HAP-1 (cell line): ENCODE data around the gene TBC1D10A.

Experiments
- DNase-seq, 2 experiments: peaks; one replicate each; pipeline ENCODE4 v3.0.0-alpha.2; 2016 to 2020; ENCODE audit warnings: low spot score in 2 of 2
- H3K27me3 ChIP-seq: fragments of 250-450 bp; sonication (Bioruptor Pico); 2 replicates; pipeline ENCODE4 v1.5.1; 2020; ENCODE audit warnings: low read depth, mild to moderate bottlenecking, moderate library complexity
- H3K36me3 ChIP-seq: fragments of 250-450 bp; sonication (Bioruptor Pico); replicated peaks from 2 replicates; pipeline ENCODE4 v1.5.1; 2020; ENCODE audit warnings: mild to moderate bottlenecking
- H3K4me1 ChIP-seq: fragments of 250-450 bp; sonication (Bioruptor Pico); 2 replicates; pipeline ENCODE4 v1.5.1; 2020; ENCODE audit warnings: mild to moderate bottlenecking
- H3K4me3 ChIP-seq: fragments of 250-450 bp; sonication (Bioruptor Pico); 2 replicates; pipeline ENCODE4 v1.5.1; 2020; ENCODE audit warnings: mild to moderate bottlenecking, moderate library complexity
- H3K9me3 ChIP-seq: fragments of 250-450 bp; sonication (Bioruptor Pico); 2 replicates; pipeline ENCODE4 v1.5.1; 2020; ENCODE audit warnings: mild to moderate bottlenecking, moderate library complexity
- in situ Hi-C: fragments of 300-500 bp; cut with MboI; formaldehyde crosslinking; loops from 3 replicates; pipeline ENCODE4 v1.14.3; 2020; ENCODE audit warnings: low sequenced_read_pairs, inconsistent platforms, mixed read lengths

Gene TBC1D10A

GRCh38 chr22:30321461-30321860 is 5.3 kb downstream of the TBC1D10A start:
- no peaks in the 10 kb centered on the region for H3K9me3 ChIP-seq
- no peak overlapping the region for H3K4me3 ChIP-seq
- in situ Hi-C loops: no loop called here
- H3K36me3 ChIP-seq: no peaks in the 10 kb centered on the region; the same call in 1 of the 2 replicates
- H3K4me1 ChIP-seq: peaks cover 19% of the 10 kb centered on the region
- no peak for DNase-seq
- H3K27me3 ChIP-seq: no peaks in the 10 kb centered on the region

GRCh38 chr22:30320021-30320556 is 6.7 kb downstream of the TBC1D10A start:
- Histone ChIP-seq H3K9me3 (no peaks in the 10 kb centered on the region), H3K4me1 (peaks cover 12% of the 10 kb centered on the region), H3K4me3 (no peak overlapping the region), H3K27me3 (no peaks in the 10 kb centered on the region), H3K36me3 (no peaks in the 10 kb centered on the region; the same call in 1 of the 2 replicates)
- in situ Hi-C loops: no loop called here
- no peak for DNase-seq

- in situ Hi-C loops: no loop called here
- H3K9me3 ChIP-seq: no peaks in the 10 kb centered on the region
- no peak for DNase-seq
- no peak overlapping the region for H3K4me3 ChIP-seq
- H3K27me3 ChIP-seq: no peaks in the 10 kb centered on the region
- no peaks in the 10 kb centered on the region; the same call in 1 of the 2 replicates for H3K36me3 ChIP-seq
- peaks cover 12% of the 10 kb centered on the region for H3K4me1 ChIP-seq
Measured at GRCh38 chr22:30318799-30319419, 7.8 kb downstream of the TBC1D10A start.

- no peak for DNase-seq
- H3K4me3 ChIP-seq: no peak overlapping the region
- H3K36me3 ChIP-seq: no peaks in the 10 kb centered on the region; the same call in 1 of the 2 replicates
- H3K9me3 ChIP-seq: no peaks in the 10 kb centered on the region
- in situ Hi-C loops: no loop called here
- no peaks in the 10 kb centered on the region for H3K27me3 ChIP-seq
- peaks cover 12% of the 10 kb centered on the region for H3K4me1 ChIP-seq
Measured at GRCh38 chr22:30317778-30318177, 9.0 kb downstream of the TBC1D10A start.

GRCh38 chr22:30315962-30316576 is 10.7 kb downstream of the TBC1D10A start:
- H3K27me3 ChIP-seq: no peaks in the 10 kb centered on the region
- no peaks in the 10 kb centered on the region; the same call in 1 of the 2 replicates for H3K36me3 ChIP-seq
- peaks cover 12% of the 10 kb centered on the region for H3K4me1 ChIP-seq
- no peak overlapping the region for H3K4me3 ChIP-seq
- DNase-seq: no peak
- in situ Hi-C loops: no loop called here
- H3K9me3 ChIP-seq: no peaks in the 10 kb centered on the region

- Histone ChIP-seq H3K4me1 (peaks cover 12% of the 10 kb centered on the region), H3K36me3 (no peaks in the 10 kb centered on the region), H3K27me3 (no peaks in the 10 kb centered on the region), H3K4me3 (no peak overlapping the region), H3K9me3 (no peaks in the 10 kb centered on the region)
- in situ Hi-C loops: no loop called here
- no peak for DNase-seq
Measured at GRCh38 chr22:30314915-30315314, 11.8 kb downstream of the TBC1D10A start.

GRCh38 chr22:30313527-30314363 is 13.0 kb downstream of the TBC1D10A start:
- H3K36me3 ChIP-seq: no peaks in the 10 kb centered on the region
- no peaks in the 10 kb centered on the region for H3K27me3 ChIP-seq
- H3K4me1 ChIP-seq: peaks cover 12% of the 10 kb centered on the region
- in situ Hi-C loops: no loop called here
- no peak overlapping the region for H3K4me3 ChIP-seq
- DNase-seq: no peak
- no peaks in the 10 kb centered on the region for H3K9me3 ChIP-seq

GRCh38 chr22:30312053-30312452 is 14.7 kb downstream of the TBC1D10A start:
- in situ Hi-C loops: no loop called here
- Histone ChIP-seq H3K4me3 (no peak overlapping the region), H3K27me3 (no peaks in the 10 kb centered on the region), H3K9me3 (no peaks in the 10 kb centered on the region), H3K4me1 (peaks cover 3% of the 10 kb centered on the region), H3K36me3 (no peaks in the 10 kb centered on the region)
- no peak for DNase-seq

GRCh38 chr22:30310881-30311771 is 15.6 kb downstream of the TBC1D10A start:
- Histone ChIP-seq H3K4me1 (no peaks in the 10 kb centered on the region), H3K9me3 (no peaks in the 10 kb centered on the region), H3K27me3 (no peaks in the 10 kb centered on the region), H3K4me3 (no peak overlapping the region), H3K36me3 (no peaks in the 10 kb centered on the region)
- in situ Hi-C loops: no loop called here
- no peak for DNase-seq

GRCh38 chr22:30309951-30310741 is 16.6 kb downstream of the TBC1D10A start:
- no peaks in the 10 kb centered on the region for H3K4me1 ChIP-seq
- in situ Hi-C loops: no loop called here
- no peaks in the 10 kb centered on the region for H3K27me3 ChIP-seq
- DNase-seq: no peak
- H3K4me3 ChIP-seq: no peak overlapping the region
- H3K9me3 ChIP-seq: no peaks in the 10 kb centered on the region
- H3K36me3 ChIP-seq: no peaks in the 10 kb centered on the region

GRCh38 chr22:30308518-30309230 is 18.1 kb downstream of the TBC1D10A start:
- no peaks in the 10 kb centered on the region for H3K9me3 ChIP-seq
- H3K4me3 ChIP-seq: no peak overlapping the region
- no peaks in the 10 kb centered on the region for H3K27me3 ChIP-seq
- no peak for DNase-seq
- in situ Hi-C loops: no loop called here
- no peaks in the 10 kb centered on the region for H3K4me1 ChIP-seq
- H3K36me3 ChIP-seq: no peaks in the 10 kb centered on the region

GRCh38 chr22:30308093-30308492 is 18.6 kb downstream of the TBC1D10A start:
- no peak for DNase-seq
- Histone ChIP-seq H3K4me1 (no peaks in the 10 kb centered on the region), H3K4me3 (no peak overlapping the region), H3K9me3 (no peaks in the 10 kb centered on the region), H3K36me3 (no peaks in the 10 kb centered on the region), H3K27me3 (no peaks in the 10 kb centered on the region)
- in situ Hi-C loops: no loop called here
